ENCODE measurements around the gene SLC35A4. TPM values are rescaled to one million over a fixed set of nuclear protein-coding genes. Genes with fewer than 3 reads are reported as not detected.

Gene SLC35A4
- total RNA-seq, 1 donor from 2014 or later, result 20.7 TPM

DNA sequence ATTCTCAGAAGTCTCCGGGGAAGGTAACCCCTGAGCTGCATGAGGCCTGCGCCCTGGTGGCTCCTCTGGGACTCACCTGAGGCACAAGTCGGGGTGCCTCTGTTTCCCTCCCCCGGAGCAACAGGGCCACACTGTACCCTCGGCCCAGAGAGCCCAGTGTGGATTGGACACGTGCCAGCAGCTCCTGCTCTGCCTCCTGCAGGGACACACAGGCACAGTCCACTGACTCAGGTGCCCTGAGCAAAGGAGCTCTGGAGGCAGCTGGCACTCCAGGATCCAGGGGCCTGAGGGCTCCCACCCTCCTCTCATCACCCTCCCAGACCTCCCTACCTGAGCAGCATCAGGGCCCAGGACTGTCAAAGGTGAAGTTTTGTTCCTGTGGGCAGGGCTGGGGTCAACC is 29.5 kb downstream of the SLC35A4 start:
- Mint-ChIP-seq H3K4me3 (no peak overlapping the region), H3K36me3 (no peaks in the 10 kb centered on the region), H3K27ac (no peak overlapping the region), H3K9me3 (no peaks in the 10 kb centered on the region), H3K4me1 (no peaks in the 10 kb centered on the region), H3K27me3 (ENCODE audit: insufficient read depth, low read depth) (peaks cover 6% of the 10 kb centered on the region)
- TF ChIP-seq EZH2phosphoT487 (IDR thresholded peaks at IDR 0.05) (no peak), EZH2 (IDR thresholded peaks at IDR 0.05) (no peak)
- TF ChIP-seq, protein P1, sequence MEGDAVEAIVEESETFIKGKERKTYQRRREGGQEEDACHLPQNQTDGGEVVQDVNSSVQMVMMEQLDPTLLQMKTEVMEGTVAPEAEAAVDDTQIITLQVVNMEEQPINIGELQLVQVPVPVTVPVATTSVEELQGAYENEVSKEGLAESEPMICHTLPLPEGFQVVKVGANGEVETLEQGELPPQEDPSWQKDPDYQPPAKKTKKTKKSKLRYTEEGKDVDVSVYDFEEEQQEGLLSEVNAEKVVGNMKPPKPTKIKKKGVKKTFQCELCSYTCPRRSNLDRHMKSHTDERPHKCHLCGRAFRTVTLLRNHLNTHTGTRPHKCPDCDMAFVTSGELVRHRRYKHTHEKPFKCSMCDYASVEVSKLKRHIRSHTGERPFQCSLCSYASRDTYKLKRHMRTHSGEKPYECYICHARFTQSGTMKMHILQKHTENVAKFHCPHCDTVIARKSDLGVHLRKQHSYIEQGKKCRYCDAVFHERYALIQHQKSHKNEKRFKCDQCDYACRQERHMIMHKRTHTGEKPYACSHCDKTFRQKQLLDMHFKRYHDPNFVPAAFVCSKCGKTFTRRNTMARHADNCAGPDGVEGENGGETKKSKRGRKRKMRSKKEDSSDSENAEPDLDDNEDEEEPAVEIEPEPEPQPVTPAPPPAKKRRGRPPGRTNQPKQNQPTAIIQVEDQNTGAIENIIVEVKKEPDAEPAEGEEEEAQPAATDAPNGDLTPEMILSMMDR (IDR thresholded peaks at IDR 0.05), result no peak
- Histone ChIP-seq H3K27me3 (no peaks in the 10 kb centered on the region), H3K36me3 (no peaks in the 10 kb centered on the region), H3K79me2 (ENCODE audit: low read depth) (no peaks in the 10 kb centered on the region), H3K4me3 (no peak overlapping the region), H4K20me1 (ENCODE audit: low read depth) (no peaks in the 10 kb centered on the region), H3K27ac (no peak overlapping the region), H3K9me3 (ENCODE audit: low read depth) (no peaks in the 10 kb centered on the region), H2AFZ (replicated peaks) (no peak overlapping the region), H3K4me1 (no peaks in the 10 kb centered on the region), H3K9ac (no peak overlapping the region), H3F3A (ENCODE audit: low read depth) (no peaks in the 10 kb centered on the region), H3K4me2 (no peak overlapping the region)
- DNase-seq (ENCODE audit: low spot score), result no peak

DNA sequence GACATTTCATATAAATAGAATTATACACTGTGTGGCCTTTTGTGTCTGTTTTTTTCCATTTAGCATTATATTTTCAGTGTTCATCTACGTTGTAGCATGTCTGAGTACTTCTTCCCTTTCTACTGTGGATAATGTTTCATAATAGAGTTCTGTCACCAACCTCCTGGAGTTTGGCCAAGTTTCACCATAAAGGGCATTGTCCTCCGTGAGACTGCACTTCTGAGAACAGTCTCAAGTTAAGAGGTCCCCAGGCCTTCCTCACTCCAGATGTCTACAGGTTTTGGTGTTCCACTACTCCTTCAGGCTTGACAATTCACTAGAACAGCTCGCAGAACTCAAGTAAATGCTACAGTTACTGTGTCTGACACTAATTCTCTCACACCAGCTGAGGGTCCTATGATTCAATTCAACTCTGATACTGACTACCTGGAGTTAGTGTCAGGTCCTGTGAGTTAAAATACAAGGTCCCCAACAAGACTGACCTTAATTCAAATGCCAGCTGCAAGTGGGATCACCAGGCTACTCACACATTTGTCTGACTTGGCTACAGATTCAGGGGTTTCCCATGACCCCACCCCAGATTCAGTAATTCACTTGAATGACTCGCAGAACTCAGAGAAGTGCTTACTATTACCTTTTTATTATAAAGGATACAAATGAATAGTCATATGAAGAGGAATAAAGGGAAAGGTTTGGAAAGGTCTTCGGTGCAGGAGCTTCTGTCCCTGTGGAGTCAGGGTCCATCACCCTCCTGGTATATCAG is 31.1 kb downstream of the SLC35A4 start:
- no peak for DNase-seq (ENCODE audit: low spot score)
- no peaks in the 10 kb centered on the region for H3F3A ChIP-seq (ENCODE audit: low read depth)
- Mint-ChIP-seq H3K27ac (no peak overlapping the region), H3K27me3 (ENCODE audit: insufficient read depth, low read depth) (peaks cover 2% of the 10 kb centered on the region), H3K4me1 (no peaks in the 10 kb centered on the region), H3K36me3 (no peaks in the 10 kb centered on the region), H3K4me3 (no peak overlapping the region), H3K9me3 (no peaks in the 10 kb centered on the region)
- H3K4me1 ChIP-seq, result no peaks in the 10 kb centered on the region
- no peaks in the 10 kb centered on the region for H3K9me3 ChIP-seq (ENCODE audit: low read depth)
- H3K4me2 ChIP-seq, result no peak overlapping the region
- no peaks in the 10 kb centered on the region for H3K36me3 ChIP-seq
- no peak overlapping the region for H2AFZ ChIP-seq (replicated peaks)
- no peaks in the 10 kb centered on the region for H3K27me3 ChIP-seq
- no peak overlapping the region for H3K9ac ChIP-seq
- H3K4me3 ChIP-seq, result no peak overlapping the region
- no peaks in the 10 kb centered on the region for H4K20me1 ChIP-seq (ENCODE audit: low read depth)
- H3K79me2 ChIP-seq (ENCODE audit: low read depth), result no peaks in the 10 kb centered on the region
- no peak overlapping the region for H3K27ac ChIP-seq
- TF ChIP-seq EZH2phosphoT487 (IDR thresholded peaks at IDR 0.05), result no peak
- TF ChIP-seq, protein P1 (IDR thresholded peaks at IDR 0.05), result no peak
- no peak for TF ChIP-seq EZH2 (IDR thresholded peaks at IDR 0.05)

DNA sequence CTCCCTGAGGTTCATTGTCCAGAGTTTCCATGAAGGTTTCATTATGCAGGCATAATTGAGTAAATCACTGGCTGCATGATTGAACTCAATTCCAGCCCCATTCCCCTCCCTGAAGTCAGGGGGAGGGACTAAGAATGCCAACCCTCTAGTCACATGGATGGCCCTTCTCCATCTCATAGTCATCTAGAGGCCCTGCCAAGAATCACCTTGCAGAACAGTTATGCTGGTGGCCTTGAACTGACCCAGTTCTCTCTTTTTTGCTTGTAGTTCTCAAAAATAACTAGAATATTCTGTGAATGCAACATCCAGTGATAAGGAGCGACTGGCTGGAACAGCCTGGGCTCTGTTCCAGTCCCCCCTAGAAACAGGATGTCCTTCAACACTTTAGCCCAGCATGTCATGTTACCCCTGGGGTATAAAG is 31.7 kb downstream of the SLC35A4 start:
- Mint-ChIP-seq H3K4me1 (no peaks in the 10 kb centered on the region), H3K9me3 (no peaks in the 10 kb centered on the region), H3K4me3 (no peak overlapping the region), H3K36me3 (no peaks in the 10 kb centered on the region), H3K27me3 (ENCODE audit: insufficient read depth, low read depth) (peaks cover 2% of the 10 kb centered on the region), H3K27ac (no peak overlapping the region)
- Histone ChIP-seq H3K9me3 (ENCODE audit: low read depth) (no peaks in the 10 kb centered on the region), H3K4me2 (no peak overlapping the region), H4K20me1 (ENCODE audit: low read depth) (no peaks in the 10 kb centered on the region), H3K4me3 (no peak overlapping the region), H3K9ac (no peak overlapping the region), H3K79me2 (ENCODE audit: low read depth) (no peaks in the 10 kb centered on the region), H3K27me3 (no peaks in the 10 kb centered on the region), H3F3A (ENCODE audit: low read depth) (no peaks in the 10 kb centered on the region), H3K36me3 (no peaks in the 10 kb centered on the region), H2AFZ (replicated peaks) (no peak overlapping the region), H3K27ac (no peak overlapping the region), H3K4me1 (no peaks in the 10 kb centered on the region)
- DNase-seq (ENCODE audit: low spot score), result no peak
- TF ChIP-seq EZH2 (IDR thresholded peaks at IDR 0.05) (no peak), EZH2phosphoT487 (IDR thresholded peaks at IDR 0.05) (no peak)
- TF ChIP-seq, protein P1 (IDR thresholded peaks at IDR 0.05), result no peak

All from neural progenitor cell (in vitro differentiated cells).